Measurements from ENCODE around the gene IFT52.

DNA sequence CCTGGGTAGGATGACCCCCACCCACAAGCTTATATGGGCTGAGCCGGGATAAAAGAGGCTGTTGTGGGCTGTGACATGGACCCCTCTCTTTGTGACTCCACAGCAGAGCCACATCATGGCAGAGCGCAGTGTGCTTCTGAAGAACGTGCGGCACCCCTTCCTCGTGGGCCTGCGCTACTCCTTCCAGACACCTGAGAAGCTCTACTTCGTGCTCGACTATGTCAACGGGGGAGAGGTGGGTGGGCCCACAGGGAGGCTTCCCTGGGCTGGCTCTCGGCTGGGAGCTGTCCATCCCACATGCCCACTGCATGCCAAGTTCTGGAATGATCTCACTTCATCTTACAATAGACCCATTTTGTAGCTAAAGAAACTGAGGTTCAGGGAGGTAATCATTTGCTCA lies 21.5 kb upstream of the IFT52 start:
- TF ChIP-seq, protein P1, sequence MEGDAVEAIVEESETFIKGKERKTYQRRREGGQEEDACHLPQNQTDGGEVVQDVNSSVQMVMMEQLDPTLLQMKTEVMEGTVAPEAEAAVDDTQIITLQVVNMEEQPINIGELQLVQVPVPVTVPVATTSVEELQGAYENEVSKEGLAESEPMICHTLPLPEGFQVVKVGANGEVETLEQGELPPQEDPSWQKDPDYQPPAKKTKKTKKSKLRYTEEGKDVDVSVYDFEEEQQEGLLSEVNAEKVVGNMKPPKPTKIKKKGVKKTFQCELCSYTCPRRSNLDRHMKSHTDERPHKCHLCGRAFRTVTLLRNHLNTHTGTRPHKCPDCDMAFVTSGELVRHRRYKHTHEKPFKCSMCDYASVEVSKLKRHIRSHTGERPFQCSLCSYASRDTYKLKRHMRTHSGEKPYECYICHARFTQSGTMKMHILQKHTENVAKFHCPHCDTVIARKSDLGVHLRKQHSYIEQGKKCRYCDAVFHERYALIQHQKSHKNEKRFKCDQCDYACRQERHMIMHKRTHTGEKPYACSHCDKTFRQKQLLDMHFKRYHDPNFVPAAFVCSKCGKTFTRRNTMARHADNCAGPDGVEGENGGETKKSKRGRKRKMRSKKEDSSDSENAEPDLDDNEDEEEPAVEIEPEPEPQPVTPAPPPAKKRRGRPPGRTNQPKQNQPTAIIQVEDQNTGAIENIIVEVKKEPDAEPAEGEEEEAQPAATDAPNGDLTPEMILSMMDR (conservative IDR thresholded peaks at IDR 0.05; ENCODE audit: low read length): no peak
- no peak for TF ChIP-seq EZH2phosphoT487 (IDR thresholded peaks at IDR 0.05; ENCODE audit: borderline replicate concordance, low read depth, low read length)

Data from OCI-LY7 (cell line).